Medulla oblongata (tissue), 1 donor: Measurements from ENCODE around the gene FASN.

ENCODE experiments used
- DNase-seq: peaks from one replicate; pipeline ENCODE4 v3.0.0-alpha.2; 2015; ENCODE audit errors: extremely low spot score

Gene FASN

DNA sequence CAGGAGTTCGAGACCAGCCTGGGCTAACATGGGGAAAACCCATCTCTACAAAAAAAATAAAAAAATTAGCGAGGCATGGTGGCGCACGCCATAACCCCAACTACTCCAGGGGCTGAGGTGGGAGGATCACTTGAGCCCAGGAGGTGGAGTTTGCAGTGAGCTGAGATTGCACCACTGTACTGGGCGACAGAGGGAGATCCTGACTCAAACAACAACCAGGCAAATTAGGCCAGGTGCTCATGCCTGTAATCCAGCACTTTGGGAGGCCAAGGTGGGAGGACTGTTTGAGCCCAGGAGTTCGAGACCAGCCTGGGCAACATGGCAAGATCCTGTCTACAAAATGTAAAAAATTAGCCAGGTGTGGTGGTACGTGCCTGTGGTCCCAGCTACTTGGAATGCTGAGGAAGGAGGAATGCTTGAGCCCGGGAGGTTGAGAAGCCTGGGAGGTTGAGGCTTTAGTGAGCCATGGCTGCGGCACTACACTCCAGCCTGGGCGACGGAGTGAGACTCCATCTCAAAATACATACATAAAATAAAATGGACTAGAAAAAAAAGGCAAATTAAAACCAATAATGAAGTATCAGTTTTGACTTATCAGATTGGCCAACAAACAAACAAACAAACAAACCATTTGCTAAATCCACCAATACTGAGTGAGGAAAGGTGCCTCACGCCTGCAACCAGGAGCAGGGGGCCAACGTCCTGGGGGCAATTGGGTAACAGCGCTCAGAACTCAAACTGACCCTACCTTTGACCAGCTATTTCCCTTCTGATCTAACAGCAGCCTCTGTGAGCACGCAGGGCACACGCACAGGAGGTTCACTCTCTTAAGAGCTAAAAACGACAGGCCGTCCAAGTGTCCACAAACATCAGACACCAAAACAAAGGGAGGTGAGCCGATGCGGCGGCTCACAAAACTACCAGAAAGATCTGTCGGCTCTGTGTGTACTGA is 19.4 kb upstream of the FASN start:
- DNase-seq = no peak

DNA sequence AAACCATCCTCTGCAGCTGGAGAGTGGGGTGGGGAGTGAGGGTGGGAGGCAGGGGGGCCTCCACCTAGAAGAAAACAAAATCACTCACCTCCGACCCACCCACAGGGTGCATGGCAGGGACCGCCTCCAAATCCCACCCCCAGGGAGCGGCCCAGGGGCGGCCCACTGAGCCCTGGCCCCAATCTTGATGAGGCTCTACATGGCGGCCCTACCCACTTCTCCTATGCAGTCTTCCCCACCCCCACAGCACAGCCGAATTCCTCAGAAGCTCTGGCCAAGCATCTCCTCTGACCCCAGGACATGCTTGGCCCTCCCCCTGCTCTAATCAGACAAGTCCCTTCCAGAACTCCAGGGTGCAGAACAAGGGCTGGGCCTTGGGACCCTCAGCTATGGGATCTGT is 18.2 kb upstream of the FASN start:
- DNase-seq = no peak

DNA sequence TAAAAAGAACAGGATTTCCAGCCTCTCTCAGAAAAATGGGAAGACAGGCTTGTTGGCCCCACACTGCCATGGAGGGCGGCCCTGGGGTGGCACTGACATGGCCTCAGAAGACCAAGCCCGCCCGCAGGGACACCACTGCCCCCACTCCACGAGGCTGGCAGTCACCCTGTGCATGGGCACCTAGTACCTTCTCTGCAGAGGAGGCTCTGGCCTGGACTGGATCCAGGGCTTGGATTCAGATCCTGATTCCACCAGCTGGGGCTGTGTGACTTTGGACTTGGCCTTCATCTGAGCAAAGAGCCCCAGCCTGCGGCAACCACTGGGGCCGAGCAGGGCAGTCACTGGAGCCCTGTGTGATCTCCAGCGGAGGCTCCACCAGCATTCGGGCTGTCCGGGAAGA is 16.8 kb upstream of the FASN start:
- DNase-seq = no peak

DNA sequence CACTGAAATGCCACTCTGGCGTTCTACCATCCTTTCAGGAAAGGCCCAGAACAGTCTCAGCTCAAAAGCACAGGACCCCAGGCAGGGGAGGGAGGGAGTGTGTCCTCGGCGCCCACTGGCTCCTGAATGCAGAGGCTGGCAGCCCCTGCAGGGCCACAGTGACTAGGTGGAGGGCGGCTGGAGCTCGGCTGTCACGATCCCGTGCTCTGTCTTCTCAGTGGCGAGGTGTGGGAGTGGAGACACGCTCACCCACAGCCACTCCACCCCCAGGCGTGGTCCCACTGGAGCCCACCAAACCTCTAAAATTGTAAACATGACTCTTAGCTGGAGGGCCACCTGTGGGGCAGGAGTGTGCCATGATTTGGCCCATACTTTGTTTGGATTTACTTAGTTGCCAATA is 16.4 kb upstream of the FASN start:
- DNase-seq = no peak

DNA sequence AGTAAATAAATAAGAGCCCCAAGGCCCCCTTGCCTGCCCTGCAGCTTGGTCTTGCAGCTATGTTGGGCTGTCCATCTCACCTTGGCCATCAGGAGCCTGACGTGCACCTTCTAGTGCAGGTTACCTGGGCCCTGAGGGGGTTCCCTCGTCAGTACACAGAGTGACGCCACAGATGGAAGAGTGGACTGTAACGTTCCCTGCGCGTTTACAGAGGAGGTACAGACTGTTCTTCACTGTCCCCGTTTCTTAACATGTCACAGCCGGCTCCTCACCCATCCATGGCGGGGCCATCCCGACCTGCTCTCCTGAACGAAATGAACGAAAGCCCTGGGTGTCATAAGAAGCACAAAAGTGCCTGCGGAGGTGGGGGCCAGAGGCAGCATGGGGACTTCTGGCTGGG is 15.9 kb upstream of the FASN start:
- DNase-seq = no peak

DNA sequence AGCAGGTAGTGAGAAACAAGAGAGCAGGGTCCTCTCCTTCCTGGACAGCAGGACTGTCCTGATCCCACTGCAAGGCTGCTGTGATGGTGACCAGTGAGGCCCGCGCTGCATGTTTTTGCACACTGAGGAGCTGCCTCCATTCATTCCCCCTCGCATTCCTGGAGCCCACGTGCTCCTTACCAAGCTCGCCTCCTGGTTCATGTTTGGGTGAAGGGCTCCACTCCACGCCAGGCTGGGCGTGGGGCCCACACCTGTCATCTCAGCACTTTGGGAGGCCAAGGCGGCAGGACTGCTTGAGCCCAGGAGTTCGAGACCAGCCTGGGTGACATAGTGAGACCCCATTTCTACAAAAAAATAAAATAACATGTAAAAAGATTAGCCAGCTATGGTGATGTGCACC is 15.4 kb upstream of the FASN start:
- no peak for DNase-seq

DNA sequence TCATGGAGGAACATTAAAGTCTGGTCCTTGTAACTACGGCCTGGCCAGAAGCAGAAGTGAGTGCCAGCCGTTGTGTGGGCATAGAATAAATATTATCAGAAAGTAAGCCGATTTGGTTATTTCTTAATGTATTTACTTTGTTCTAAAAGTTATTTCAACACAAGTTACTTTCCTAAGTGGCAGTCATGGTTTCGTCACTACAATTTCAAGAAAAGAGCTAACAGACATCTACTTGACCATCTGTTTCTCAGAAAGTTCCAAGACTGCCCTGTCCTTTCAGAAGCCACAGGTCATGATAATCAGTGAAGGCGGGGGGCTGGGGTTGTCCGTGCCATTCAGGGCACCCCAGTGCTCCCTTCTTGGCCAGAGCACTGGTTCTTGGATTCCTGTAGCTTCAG is 14.9 kb upstream of the FASN start:
- no peak for DNase-seq

DNA sequence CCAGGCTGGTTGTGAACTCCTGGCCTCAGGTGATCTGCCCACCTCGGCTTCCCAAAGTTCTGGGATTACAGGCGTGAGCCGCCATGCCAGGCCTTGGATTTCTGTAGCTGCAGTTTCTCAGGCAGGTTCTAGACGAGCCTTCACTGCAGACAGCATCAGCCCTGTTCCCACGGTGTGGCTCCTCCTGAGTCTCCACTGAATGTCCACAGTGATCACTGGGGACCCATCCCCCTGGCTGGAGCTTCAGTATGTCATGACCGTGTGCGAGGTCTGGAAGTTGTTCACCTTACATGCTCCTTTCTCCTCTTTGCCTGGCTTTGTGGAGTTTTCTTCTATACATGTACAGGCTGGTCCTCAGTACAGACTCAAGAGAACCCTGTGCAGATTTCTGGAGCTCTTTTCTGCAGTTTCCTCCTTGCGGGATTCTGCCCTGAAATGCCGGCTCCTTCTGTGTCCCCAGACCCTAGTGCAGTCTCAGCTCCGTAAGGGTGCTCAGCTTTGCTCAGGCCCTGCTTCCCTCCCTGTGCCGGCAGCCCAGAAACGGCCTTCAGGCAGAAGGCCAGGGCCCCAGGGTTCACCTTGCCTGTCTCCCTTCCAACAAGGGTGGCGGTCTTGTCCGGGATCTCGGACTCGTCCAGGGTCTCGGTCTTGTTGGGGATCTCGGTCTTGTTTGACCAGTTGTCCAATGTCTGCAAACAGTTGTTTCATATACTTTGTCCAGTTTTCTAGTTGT is 14.3 kb upstream of the FASN start:
- DNase-seq = no peak

DNA sequence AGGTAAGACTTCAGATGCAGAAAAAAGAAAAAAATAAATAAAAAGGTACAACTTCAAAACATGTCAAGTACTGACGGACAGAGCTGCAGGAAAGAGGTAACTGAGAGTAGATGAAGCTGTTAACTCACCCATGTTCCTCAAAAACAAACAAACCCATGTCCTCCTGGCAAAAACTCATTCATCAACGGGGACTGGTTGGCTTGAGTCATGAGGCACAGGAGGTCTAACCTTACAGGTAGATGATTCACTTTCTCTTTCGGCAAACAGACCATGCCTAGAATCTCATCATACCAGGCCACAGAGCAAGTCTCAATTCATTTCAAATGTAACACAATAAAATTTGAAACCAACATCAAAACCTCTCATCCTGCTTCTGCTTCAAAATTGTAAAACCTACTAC is 12.3 kb upstream of the FASN start:
- DNase-seq = no peak

DNA sequence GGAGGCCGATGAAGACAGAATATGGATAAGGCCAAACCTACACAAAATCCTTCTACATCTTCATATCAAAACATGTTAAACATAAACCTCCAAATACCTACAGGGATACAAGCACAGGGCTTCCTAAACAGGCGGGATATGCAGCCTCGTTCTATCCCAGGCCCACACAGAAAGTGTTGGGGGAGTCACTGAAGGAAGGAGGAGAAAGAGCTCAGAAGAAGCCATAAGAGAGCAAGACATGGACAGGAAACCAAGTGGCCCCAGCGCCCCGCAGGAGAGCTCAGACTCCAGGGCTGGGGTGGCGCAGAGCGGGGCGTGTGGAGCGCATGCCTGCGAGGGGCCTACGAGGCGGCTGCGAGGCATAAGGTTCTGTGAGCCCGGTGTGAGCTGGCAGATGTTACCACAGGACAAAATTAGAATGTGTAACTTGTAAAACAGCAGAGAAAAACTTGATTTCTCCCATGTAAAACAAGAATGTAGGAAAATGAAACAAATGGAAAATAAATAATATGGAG is 11.0 kb upstream of the FASN start:
- no peak for DNase-seq

DNA sequence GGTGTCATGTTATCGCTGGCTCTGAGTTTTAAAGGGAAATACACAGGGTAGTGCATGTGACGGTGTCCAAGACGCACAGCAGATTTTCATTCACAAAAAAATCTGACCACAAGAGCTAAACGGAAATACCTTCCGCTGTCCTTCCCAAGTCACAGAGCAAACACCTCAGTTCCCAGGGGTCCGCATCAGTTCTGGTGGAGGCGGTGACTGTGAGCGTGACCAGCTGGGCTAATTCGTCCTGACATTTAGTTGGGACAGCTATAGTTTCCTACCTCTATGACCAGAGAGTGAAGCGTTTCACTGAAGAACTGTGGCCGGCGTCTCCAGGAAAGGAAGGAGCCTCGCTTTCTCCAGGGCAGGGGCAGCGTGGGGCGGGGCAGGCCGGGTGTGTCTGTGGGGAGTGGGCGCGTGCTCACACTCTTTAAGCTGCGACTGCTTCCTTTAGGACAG is 10.5 kb upstream of the FASN start:
- no peak for DNase-seq

DNA sequence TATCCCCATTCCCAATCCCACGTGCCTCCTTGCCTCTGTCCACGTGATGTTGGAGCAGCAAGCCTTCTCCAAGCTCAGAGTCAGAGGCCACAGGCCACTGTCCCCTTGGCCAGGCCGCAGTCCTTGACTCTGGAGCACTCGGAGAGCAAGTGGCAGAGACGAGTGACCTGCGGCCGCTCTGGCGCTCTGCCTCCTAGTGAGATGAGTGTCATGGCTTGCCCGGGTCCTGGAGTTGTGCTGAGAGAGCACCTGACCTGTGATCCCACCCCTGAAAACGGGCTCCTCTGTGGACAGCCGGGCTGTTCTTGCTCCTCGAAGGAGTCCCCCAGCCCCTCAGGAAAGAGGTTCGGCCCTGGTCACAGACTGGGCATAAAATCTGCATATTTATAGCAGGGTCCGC is 10.0 kb upstream of the FASN start:
- DNase-seq = no peak

DNA sequence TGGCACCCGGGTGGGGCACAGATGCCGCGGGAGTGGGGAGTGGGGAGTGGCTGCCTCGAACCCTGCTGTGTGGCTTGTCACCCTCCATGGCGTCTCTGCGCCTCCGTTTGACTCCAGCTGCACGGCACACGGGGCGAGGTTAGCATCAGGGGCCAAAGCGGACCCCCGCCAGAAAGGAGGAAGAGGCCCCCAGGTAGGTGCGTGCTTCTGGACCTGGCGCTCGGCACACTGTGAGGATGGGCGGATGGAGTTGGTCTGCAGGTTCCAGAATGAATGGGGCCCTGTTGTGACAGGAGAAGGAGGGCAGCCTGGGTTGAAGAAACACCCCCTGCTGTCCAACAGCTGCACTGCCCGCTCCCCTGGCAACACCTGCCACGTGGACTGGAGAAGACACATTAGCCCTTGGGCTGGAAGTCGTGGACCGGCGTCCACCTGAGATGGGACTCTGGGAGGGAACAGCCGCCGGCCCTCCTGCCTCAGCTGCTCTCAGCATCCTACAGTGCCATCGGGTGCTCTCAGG is 9.4 kb upstream of the FASN start:
- DNase-seq = no peak

DNA sequence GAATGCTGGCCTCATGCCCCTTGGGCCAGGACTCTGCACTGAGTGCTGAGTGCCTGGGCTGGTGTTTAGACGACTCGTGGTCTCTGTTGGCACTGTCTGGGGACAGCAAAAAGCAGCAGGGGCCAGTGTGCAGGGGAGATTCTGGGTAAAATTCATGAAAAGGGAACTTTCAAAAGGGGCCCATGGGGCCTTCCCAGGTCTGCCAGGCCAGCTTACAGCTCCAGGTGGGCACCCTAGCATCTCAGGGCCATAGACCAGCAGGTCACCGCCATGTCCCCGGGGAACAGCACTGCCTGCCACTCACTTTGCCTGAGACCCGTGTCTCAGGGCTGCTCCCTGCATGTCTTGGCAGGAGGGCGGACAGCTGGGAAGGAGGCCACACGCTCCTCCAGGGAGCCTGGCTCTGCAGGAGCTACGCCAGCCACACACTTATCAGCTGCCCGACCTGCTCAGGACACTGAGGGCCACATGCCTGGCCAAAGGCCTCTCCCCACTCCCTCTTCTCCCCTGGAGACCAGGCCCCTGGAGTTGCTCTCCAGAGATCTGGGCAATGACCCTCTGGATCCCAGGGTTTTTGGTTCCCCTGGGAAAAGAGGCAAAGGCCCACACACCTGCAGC is 8.8 kb upstream of the FASN start:
- DNase-seq = peak; percentile 66

DNA sequence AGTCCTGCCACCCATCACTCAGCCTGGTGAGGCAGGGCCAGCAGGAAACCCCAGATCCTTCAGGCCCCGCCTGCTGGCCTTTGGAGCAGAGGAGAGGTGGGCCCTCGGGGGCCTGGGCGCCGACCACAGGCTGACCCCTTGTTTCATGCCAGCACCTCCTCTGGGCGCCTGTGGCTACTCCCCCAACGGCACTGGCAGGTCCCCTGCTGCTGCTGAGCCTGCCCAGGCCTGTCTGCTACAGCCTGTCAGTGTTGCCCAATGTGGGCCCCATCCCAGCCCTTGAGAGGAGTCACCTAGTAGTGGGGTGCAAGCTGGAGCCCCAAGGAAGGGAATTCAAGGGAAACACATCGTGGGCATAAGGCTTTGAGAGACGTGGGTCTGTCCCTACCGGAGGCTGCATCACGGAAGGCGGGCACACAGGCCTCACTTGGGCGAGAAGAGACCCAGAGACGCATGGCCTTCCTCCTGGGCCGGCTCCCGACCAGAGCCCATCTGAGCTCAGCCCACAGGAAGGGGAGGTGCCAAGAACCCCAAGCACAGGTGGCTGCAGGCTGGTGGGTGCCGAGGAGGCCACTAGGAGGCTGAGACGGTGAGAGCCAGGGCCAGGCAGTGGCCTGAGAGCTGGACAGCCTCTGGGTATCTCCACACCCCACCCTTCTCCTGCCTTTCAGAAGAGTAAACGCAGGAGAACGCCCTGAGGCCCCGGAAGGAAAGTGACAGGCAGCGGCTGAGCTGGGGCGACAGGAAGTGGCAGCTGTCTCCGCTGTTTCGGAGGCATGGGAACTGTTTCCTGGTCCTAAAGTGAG is 8.0 kb upstream of the FASN start:
- peak; percentile 50 for DNase-seq

DNA sequence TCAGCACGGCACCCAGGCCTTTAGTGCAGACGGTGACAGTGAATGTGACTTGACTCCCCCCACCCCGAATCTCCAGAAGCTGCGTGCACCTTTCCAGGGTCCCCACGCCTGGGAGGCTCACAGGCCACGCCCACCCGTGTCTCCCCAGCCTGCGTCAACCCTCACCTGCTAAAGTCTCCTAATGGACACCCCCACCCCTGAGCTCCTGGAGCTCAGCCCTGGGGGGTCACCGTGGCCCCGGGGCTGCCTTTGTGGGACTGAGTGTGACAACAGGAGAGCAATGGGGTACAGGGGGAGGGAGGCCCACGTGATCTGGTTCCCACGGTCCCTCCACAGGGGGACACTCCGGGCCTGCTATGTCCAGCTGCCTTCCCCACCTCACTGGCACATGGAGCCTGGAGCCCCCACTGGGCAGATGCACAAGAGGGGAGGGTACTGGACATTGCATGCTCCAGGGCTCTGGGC is 7.4 kb upstream of the FASN start:
- DNase-seq = no peak

DNA sequence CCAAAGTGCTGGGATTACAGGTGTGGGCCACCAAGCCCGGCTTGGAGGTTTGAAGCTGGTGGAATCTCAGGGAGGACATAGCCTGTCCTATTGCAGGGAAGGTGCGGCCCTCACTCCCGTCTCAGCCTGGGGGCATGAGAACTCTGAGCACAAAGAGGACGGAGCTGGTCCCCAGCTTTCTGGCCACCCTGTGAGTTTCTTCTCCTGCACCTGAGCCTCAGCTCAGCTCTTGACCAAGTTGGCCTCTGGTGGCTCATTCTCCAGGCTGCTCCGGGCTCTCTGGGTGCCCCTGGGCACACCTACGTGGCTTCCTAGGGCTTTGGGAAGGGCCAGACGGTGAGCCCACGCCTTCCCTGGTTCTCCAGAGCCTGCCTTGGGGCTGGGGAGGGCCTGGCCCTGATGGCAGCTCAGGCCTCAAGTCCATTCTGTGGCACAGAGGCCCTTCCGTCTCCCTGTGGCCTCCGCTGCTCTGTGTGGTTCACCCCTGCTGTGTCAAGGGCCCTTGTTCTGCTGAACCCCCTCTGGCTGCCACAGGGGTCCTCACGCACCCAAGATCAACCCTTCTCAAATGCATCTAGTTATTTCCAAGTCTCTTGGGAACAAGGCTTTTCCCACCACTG is 6.9 kb upstream of the FASN start:
- no peak for DNase-seq

DNA sequence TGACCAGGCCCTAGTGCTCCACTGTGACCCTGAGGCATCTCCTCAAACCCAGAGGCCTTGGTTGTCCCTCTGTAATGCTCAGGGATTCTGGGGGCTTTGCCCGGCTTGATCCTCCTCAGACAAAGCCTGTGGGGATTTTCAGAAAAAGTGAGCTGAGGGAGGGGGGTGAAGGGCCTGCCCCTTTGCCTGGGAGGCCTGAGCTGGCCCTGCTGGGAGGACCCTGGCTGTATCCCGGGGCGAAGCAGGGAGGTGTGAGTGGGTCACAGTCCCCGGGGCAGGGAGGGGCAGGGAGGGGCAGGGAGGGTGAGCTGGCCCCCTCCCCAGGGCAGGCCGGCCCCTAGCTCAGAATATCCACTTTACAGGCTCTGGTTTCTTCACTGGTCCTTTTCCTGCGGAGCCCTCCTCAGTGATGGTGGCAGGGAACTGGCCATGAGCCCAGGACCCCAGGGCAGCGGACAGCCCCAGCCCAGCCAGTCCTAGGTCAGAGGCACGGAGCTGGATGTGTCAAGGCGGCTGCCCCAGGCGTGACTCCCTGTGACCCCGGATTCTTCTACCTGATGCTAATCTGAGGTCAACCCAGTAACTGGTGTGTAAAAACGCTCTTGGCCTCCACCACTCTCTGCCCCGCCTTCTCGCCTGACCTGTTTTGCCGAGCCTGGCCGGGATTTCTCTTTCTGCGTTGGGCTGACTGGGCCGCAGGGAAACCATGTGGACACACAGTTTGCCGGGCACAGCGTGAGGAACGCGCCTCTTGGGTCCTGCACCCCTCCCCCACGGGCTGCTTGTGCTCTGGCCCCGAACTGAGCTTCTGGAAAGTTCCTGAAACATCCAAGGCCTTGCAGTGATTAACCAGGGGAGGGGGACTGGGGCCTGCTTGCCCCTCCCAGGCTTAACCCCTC is 5.8 kb upstream of the FASN start:
- DNase-seq = peak; percentile 57

DNA sequence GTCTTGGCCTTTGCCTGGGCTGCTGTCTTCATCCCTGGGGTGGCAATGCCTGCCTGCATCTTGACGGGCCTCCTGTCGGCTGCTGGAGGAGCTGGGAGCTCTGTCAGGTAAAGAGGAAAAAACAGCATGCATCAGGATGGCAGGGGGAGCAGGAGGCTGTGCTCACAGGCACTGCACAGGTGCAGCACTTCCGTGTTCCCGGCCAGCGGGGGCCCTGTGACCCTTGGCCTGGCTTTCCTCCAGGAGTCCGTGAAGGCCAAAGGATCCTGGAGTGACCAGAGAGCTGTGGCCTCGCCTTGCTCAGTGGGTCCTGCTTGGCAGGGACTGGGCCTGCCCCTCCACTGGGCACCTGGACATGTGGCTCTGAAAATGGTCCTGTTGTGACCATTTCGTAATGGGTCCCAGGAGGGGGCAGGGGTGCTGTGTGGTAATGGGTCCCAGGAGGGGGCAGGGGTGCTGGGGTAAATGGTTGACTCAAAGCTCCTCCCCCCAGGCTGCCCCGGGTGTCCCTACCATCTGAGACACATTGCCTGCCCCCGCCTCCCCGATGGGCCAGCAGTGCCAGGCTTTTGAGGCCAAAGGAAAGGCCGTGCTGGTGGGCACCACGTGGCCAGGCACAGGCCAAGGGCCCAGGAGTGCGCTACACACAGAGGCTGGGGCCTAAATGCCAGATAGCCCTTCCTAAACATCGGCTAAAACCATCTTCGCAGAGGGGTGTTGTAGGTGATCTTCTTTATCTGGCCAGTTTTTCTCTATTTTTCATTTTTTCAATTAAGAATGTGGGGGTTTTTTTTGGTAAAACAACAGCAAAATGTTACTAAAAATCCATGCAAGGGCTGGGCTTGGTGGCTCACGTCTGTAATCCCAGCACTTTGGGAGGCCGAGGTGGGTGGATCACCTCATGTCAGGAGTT is 4.0 kb upstream of the FASN start:
- peak; percentile 55 for DNase-seq
